ENCODE results near the gene MR1. TPM values are rescaled to one million over a fixed set of nuclear protein-coding genes. Genes with fewer than 3 reads are reported as not detected.

The MR1 gene
- total and polyA plus RNA-seq, 5 donors = 3.0 to 16.1 (median 11.9) TPM

- Histone ChIP-seq H3K4me3 (ENCODE audit: low read length) (no peak overlapping the region), H3K9me3 (ENCODE audit: control insufficient read depth, low read length) (no peaks in the 10 kb centered on the region), H3K27me3 (ENCODE audit: control insufficient read depth, insufficient read depth) (no peaks in the 10 kb centered on the region), H3K27ac (ENCODE audit: low read length) (no peak overlapping the region), H3K4me1 (ENCODE audit: control insufficient read depth, insufficient read depth, low read length) (peaks cover 2% of the 10 kb centered on the region)
- WGBS = 64% methylated on average over 1 of the region's 1 CpG
- DNase-seq (no peak), ATAC-seq (no peak)
- intact Hi-C loops (cut with DNase I) = no loop called here
These were observed 30.9 kb downstream of the MR1 start for GRCh38 chr1:181064702-181065101.

- Histone ChIP-seq H3K9me3 (ENCODE audit: control insufficient read depth, low read length) (no peaks in the 10 kb centered on the region), H3K4me1 (ENCODE audit: control insufficient read depth, insufficient read depth, low read length) (no peaks in the 10 kb centered on the region), H3K27me3 (ENCODE audit: control insufficient read depth, insufficient read depth) (no peaks in the 10 kb centered on the region), H3K27ac (ENCODE audit: low read length) (no peak overlapping the region), H3K4me3 (ENCODE audit: low read length) (no peak overlapping the region)
- ATAC-seq = no peak
- intact Hi-C loops (cut with DNase I) = no loop called here
- WGBS = 53% methylated on average over 10 of the region's 10 CpGs
- DNase-seq = no peak
These were observed 39.9 kb downstream of the MR1 start for GRCh38 chr1:181073638-181074037.

- WGBS = 85% methylated on average over 5 of the region's 5 CpGs
These were observed 42.1 kb downstream of the MR1 start for GRCh38 chr1:181075766-181076350.

DNA sequence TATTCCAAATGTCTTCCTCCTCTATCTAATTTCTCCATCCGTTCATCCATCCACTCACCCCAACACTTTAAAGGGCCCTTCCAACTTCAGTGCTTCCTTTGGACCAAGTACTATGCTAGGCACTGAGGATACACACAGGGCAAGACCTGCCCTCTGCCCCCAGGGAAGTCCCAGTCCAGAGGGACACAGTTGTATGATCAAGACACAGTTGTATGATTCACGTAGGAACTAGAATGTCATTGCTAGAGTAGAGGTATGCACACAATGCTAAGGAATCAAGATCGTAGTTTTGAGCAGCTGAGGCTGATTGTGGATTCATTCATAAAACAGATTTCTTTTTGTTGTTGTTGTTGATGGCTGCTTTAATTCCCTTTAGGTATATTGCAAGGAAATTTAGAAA lies 43.1 kb downstream of the MR1 start:
- WGBS = 80% methylated on average over 3 of the region's 3 CpGs
- ATAC-seq (no peak), DNase-seq (no peak)
- no peak overlapping the region for H3K27ac ChIP-seq (ENCODE audit: low read length)
- H3K9me3 ChIP-seq (ENCODE audit: control insufficient read depth, low read length) = no peaks in the 10 kb centered on the region
- no peaks in the 10 kb centered on the region for H3K4me1 ChIP-seq (ENCODE audit: control insufficient read depth, insufficient read depth, low read length)
- intact Hi-C loops (cut with DNase I) = no loop called here
- no peaks in the 10 kb centered on the region for H3K27me3 ChIP-seq (ENCODE audit: control insufficient read depth, insufficient read depth)
- H3K4me3 ChIP-seq (ENCODE audit: low read length) = no peak overlapping the region

More at GRCh38 chr1:181075766-181076350, 42.1 kb downstream of the MR1 start:
- no peak for DNase-seq
- ATAC-seq = no peak
- Histone ChIP-seq H3K27me3 (ENCODE audit: control insufficient read depth, insufficient read depth) (no peaks in the 10 kb centered on the region), H3K4me1 (ENCODE audit: control insufficient read depth, insufficient read depth, low read length) (no peaks in the 10 kb centered on the region), H3K27ac (ENCODE audit: low read length) (no peak overlapping the region), H3K9me3 (ENCODE audit: control insufficient read depth, low read length) (no peaks in the 10 kb centered on the region), H3K4me3 (ENCODE audit: low read length) (no peak overlapping the region)
- intact Hi-C loops (cut with DNase I) = no loop called here

DNA sequence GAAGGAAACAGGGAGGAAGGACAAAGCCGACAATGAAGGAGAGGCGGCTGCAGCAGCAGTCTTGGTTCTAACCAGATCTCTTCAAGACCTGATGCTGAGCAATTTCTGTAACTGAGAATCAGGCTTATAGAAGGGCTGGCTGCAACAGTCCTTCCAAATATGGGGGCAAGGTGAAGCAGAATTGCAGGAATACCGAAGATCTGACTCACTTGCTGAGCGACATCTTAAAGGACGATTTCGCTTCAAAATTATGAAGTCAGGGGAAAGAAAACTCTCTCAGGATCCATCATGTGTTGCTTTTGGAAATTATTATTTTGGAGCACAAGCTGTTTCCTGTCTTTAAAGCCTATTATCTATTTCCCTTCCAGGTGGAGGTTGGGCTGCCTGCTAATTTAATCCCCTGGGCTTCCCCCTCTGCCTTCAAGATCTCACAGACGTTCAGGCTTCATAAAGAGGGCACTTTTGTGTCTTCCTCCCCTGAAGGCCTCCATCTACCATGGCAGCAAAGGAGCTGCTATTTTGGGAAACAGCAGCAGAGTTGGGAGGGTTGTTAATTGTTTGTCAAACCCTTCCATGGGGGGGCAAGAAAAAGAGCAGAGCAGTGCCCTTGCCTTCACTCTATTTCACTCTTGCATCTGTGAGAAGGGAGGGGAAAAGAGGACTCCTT lies 43.9 kb downstream of the MR1 start:
- Histone ChIP-seq H3K9me3 (ENCODE audit: control insufficient read depth, low read length) (no peaks in the 10 kb centered on the region), H3K27ac (ENCODE audit: low read length) (no peak overlapping the region), H3K4me1 (ENCODE audit: control insufficient read depth, insufficient read depth, low read length) (no peaks in the 10 kb centered on the region), H3K27me3 (ENCODE audit: control insufficient read depth, insufficient read depth) (no peaks in the 10 kb centered on the region), H3K4me3 (ENCODE audit: low read length) (no peak overlapping the region)
- intact Hi-C loops (cut with DNase I) = no loop called here
- 57% methylated on average over 7 of the region's 7 CpGs for WGBS
- ATAC-seq = no peak
- DNase-seq = no peak

DNA sequence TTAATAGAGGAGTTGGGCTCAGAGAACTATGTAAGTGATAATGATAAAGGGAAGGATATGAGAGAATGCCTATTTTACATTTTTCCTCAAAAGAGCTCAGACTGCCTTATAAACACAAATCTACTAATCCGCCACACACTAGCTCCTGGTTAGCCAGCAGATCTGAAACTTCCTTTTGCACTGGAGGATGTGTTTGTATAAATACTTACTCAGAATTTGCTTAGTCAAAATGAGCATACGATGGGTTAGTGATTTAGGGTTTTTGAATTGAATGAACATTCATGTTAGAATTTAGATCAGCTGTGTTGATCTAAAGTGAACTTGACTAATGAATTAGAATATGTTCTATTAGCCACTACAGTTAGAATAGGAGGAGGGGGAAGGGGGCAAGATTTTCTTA lies 45.6 kb downstream of the MR1 start:
- intact Hi-C loops (cut with DNase I) = no loop called here
- WGBS = 78% methylated on average over 2 of the region's 2 CpGs
- Histone ChIP-seq H3K4me1 (ENCODE audit: control insufficient read depth, insufficient read depth, low read length) (no peaks in the 10 kb centered on the region), H3K9me3 (ENCODE audit: control insufficient read depth, low read length) (no peaks in the 10 kb centered on the region), H3K27ac (ENCODE audit: low read length) (no peak overlapping the region), H3K27me3 (ENCODE audit: control insufficient read depth, insufficient read depth) (no peaks in the 10 kb centered on the region), H3K4me3 (ENCODE audit: low read length) (no peak overlapping the region)
- DNase-seq (no peak), ATAC-seq (no peak)

DNA sequence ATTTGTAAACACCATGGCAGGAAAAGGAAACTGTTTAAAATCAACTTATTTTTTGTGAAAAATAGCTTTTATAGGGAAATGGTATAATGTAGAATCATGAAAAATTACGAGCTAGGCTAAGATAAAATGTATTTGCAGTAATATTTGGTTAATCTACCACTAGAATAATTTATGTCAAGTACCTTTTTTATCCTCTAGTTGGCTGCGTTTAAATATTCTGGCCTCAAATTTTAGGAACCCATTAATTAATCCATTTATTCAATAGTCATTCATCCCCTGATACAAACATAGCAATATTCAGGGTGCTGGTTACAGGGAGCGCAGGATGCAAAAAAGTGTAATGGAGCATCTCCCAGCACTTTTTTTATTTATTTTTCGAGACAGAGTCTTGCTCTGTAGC lies 46.1 kb downstream of the MR1 start:
- no peaks in the 10 kb centered on the region for H3K4me1 ChIP-seq (ENCODE audit: control insufficient read depth, insufficient read depth, low read length)
- H3K4me3 ChIP-seq (ENCODE audit: low read length) = no peak overlapping the region
- ATAC-seq = no peak
- no peak for DNase-seq
- WGBS = 58% methylated on average over 4 of the region's 4 CpGs
- intact Hi-C loops (cut with DNase I) = loop anchor here in 1 of 4 donors (10.0 kb wide), 1 partner anchor 45 kb away; the partner anchor contains the start of gene MR1
- no peaks in the 10 kb centered on the region for H3K27me3 ChIP-seq (ENCODE audit: control insufficient read depth, insufficient read depth)
- H3K27ac ChIP-seq (ENCODE audit: low read length) = no peak overlapping the region
- no peaks in the 10 kb centered on the region for H3K9me3 ChIP-seq (ENCODE audit: control insufficient read depth, low read length)

DNA sequence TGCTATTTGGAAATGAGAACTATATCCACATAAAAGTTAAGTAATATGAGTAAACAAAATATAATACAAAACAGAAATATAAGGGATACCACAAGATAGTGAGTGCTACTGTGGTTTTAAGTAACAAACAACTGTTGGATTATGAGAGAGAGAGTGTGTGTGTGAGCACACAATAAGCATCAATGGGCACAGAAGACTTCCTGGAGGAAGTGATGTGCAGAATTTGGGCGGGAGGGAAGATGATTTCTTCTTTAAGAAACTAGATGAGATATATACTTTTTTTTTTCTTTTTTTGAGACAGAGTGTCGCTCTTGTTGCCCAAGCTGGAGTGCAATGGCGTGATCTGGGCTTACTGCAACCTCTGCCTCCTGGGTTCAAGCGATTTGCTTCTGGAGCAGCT lies 46.8 kb downstream of the MR1 start:
- DNase-seq = no peak

GRCh38 chr1:181081395-181081794 lies 47.6 kb downstream of the MR1 start:
- ATAC-seq (no peak), DNase-seq (no peak)
- 53% methylated on average over 3 of the region's 3 CpGs for WGBS
- Histone ChIP-seq H3K27ac (ENCODE audit: low read length) (no peak overlapping the region), H3K9me3 (ENCODE audit: control insufficient read depth, low read length) (no peaks in the 10 kb centered on the region), H3K4me3 (ENCODE audit: low read length) (no peak overlapping the region), H3K4me1 (ENCODE audit: control insufficient read depth, insufficient read depth, low read length) (no peaks in the 10 kb centered on the region), H3K27me3 (ENCODE audit: control insufficient read depth, insufficient read depth) (no peaks in the 10 kb centered on the region)
- intact Hi-C loops (cut with DNase I) = loop anchor here in 1 of 4 donors (10.0 kb wide), 1 partner anchor 47 kb away; the partner anchor contains the start of gene MR1

More for the DNA sequence above, 46.8 kb downstream of the MR1 start:
- H3K27me3 ChIP-seq (ENCODE audit: control insufficient read depth, insufficient read depth) = no peaks in the 10 kb centered on the region
- ATAC-seq = no peak
- intact Hi-C loops (cut with DNase I) = loop anchor here in 1 of 4 donors (10.0 kb wide), 1 partner anchor 46 kb away; the partner anchor contains the start of gene MR1
- H3K27ac ChIP-seq (ENCODE audit: low read length) = no peak overlapping the region
- no peaks in the 10 kb centered on the region for H3K9me3 ChIP-seq (ENCODE audit: control insufficient read depth, low read length)
- H3K4me1 ChIP-seq (ENCODE audit: control insufficient read depth, insufficient read depth, low read length) = no peaks in the 10 kb centered on the region
- WGBS = 81% methylated on average over 4 of the region's 4 CpGs
- no peak overlapping the region for H3K4me3 ChIP-seq (ENCODE audit: low read length)

DNA sequence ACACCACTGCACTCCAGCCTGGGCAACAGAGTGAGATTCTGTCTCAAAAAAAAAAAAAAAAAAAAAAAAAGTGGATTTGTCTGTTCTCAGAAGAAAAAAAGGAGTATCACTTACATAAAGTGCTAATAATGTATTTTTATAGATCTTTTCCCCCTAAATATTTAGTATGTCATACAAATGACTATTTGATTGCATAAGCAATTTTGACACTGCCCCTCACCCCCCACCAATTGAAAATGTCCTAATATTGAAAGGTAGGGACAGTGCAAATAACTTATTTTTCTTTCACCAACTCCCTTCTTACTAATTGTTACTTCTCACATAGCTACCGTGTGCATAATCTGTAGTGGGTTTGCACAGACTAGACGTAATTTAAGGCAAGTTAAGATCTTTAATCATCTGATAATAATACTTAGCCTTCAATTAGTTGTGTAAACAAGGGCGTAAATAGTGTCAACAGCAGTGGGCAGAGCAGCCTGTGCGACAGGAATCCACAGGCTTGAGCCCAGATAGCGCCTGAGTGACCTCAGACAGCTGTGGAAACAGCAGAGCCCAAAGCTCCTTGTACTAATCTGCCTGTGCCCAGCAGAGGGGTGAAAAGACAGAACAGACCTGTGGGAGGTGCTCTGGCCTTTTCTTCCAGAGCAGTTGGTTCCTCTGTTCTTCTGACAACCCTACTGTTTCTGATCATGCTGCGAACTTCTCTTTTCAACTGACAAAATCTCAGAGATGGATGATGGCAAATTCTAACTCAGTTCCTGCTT lies 50.2 kb downstream of the MR1 start:
- DNase-seq = peak in 2 of 3 donors; percentile 34 to 59
- H3K9me3 ChIP-seq (ENCODE audit: control insufficient read depth, low read length) = no peaks in the 10 kb centered on the region
- peak; percentile 44 to 53 for ATAC-seq
- 31% methylated on average over 6 of the region's 6 CpGs for WGBS
- intact Hi-C loops (cut with DNase I) = loop anchor here in 2 of 4 donors (2.0 to 10.0 kb wide), 2 partner anchors 49 to 59 kb away; partner anchors contain the start of gene MR1 (in 1 of the 2)
- H3K27ac ChIP-seq (ENCODE audit: low read length) = no peak overlapping the region
- no peak overlapping the region for H3K4me3 ChIP-seq (ENCODE audit: low read length)
- H3K4me1 ChIP-seq (ENCODE audit: control insufficient read depth, insufficient read depth, low read length) = no peaks in the 10 kb centered on the region
- H3K27me3 ChIP-seq (ENCODE audit: control insufficient read depth, insufficient read depth) = no peaks in the 10 kb centered on the region

DNA sequence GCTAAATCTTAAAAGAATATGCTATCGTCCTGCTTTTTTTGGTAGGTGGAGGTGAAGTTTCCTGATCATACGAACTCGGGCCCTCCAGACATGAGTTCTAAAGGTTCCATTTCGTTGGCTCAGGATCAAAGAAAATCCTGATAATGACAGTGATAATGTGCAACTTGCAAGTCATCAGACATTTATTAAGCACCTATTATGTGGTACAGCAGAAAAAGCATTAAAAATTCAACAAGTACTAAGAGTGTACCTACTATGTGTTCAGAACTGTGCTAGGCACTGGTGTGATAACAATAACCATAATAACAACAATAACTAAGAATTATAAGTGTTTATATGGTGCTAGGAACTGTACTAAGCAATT lies 50.8 kb downstream of the MR1 start:
- no peak for DNase-seq
- 49% methylated on average over 4 of the region's 4 CpGs for WGBS
- Histone ChIP-seq H3K4me3 (ENCODE audit: low read length) (no peak overlapping the region), H3K9me3 (ENCODE audit: control insufficient read depth, low read length) (no peaks in the 10 kb centered on the region), H3K4me1 (ENCODE audit: control insufficient read depth, insufficient read depth, low read length) (no peaks in the 10 kb centered on the region), H3K27ac (ENCODE audit: low read length) (no peak overlapping the region), H3K27me3 (ENCODE audit: control insufficient read depth, insufficient read depth) (no peaks in the 10 kb centered on the region)
- ATAC-seq = no peak
- intact Hi-C loops (cut with DNase I) = loop anchor here in 2 of 4 donors (2.0 to 10.0 kb wide), 2 partner anchors 50 to 58 kb away; partner anchors contain the start of gene MR1 (in 1 of the 2)

All from right cardiac atrium (tissue), 5 donors.